Activated B cell treated with CpG ODN at 0.5 μM for 24 hours (primary cell): ENCODE measurements around the gene KCTD7. TPM values are rescaled to one million over a fixed set of nuclear protein-coding genes. Genes with fewer than 3 reads are reported as not detected.

ENCODE experiments used
- ATAC-seq: fragments of 200-7000 bp; cut with Tn5 transposase; one replicate; pipeline ENCODE4 v1.10.0; 2021; ENCODE audit warnings: low read depth, mild to moderate bottlenecking, moderate library complexity
- CTCF ChIA-PET: fragments of 350-600 bp; sonication (Branson Sonifier 250); formaldehyde crosslinking; loops from one replicate; lab custom pipeline; 2021; ENCODE audit warnings: antibody characterized with exemption; lab: Charles Lee
- POLR2A ChIA-PET: fragments of 350-600 bp; sonication (Branson Sonifier 250); formaldehyde crosslinking; loops from one replicate; lab custom pipeline; 2021; ENCODE audit warnings: antibody characterized with exemption; lab: Charles Lee
- DNase-seq: peaks from one replicate; pipeline ENCODE4 v3.0.0; 2022
- H3K27ac Mint-ChIP-seq: one replicate; pipeline ENCODE4 v1.8.0; 2020; ENCODE audit warnings: mixed read lengths
- H3K27me3 Mint-ChIP-seq: one replicate; pipeline ENCODE4 v1.8.0; 2021; ENCODE audit warnings: mixed read lengths
- H3K36me3 Mint-ChIP-seq: one replicate; pipeline ENCODE4 v1.8.0; 2021; ENCODE audit warnings: low read depth, mixed read lengths
- H3K4me1 Mint-ChIP-seq: one replicate; pipeline ENCODE4 v1.8.0; 2021; ENCODE audit warnings: mixed read lengths
- H3K4me3 Mint-ChIP-seq: one replicate; pipeline ENCODE4 v1.8.0; 2020; ENCODE audit warnings: mild to moderate bottlenecking, mixed read lengths
- H3K9me3 Mint-ChIP-seq: one replicate; pipeline ENCODE4 v1.8.0; 2020; ENCODE audit warnings: mixed read lengths
- intact Hi-C: fragments of 100-400 bp; cut with micrococcal nuclease; formaldehyde crosslinking; loops from one replicate; pipeline ENCODE4 v1.15.1; 2024
- total RNA-seq: library from RNA; stranded (reverse); gene quantifications from 2 replicates; pipeline ENCODE4 v1.2.3, GENCODE V29; 2022
- TF ChIP-seq, protein P1 (sequence below): fragments of 200-600 bp; IDR thresholded peaks from one replicate; pipeline ENCODE4 v1.8.0; 2022; ENCODE audit warnings: antibody characterized with exemption, mild to moderate bottlenecking

Gene KCTD7
- total RNA-seq, 1 donor from 2014 or later = 13.2 TPM

DNA sequence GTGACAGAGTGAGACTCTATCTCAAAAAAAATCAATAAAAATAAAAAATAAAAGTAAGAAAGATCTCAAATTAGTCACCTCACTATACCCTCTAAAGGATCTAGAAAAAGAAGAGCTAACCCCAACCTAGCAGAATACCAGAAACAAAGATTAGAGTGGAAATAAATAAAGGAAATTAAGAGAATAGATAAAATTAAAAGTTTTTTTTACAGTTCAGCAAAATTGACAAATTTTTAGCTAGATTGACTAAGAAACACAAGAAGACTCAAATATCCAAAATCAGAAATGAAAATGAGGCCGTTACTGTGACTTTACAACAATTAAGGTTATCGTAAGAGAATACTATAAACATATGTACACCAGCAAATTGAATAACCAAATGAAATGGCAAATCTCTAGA is 29.1 kb downstream of the KCTD7 start:
- H3K27ac Mint-ChIP-seq = no peak overlapping the region
- no peaks in the 10 kb centered on the region for H3K27me3 Mint-ChIP-seq
- peaks cover 12% of the 10 kb centered on the region for H3K36me3 Mint-ChIP-seq
- no peaks in the 10 kb centered on the region for H3K9me3 Mint-ChIP-seq
- TF ChIP-seq, protein P1, sequence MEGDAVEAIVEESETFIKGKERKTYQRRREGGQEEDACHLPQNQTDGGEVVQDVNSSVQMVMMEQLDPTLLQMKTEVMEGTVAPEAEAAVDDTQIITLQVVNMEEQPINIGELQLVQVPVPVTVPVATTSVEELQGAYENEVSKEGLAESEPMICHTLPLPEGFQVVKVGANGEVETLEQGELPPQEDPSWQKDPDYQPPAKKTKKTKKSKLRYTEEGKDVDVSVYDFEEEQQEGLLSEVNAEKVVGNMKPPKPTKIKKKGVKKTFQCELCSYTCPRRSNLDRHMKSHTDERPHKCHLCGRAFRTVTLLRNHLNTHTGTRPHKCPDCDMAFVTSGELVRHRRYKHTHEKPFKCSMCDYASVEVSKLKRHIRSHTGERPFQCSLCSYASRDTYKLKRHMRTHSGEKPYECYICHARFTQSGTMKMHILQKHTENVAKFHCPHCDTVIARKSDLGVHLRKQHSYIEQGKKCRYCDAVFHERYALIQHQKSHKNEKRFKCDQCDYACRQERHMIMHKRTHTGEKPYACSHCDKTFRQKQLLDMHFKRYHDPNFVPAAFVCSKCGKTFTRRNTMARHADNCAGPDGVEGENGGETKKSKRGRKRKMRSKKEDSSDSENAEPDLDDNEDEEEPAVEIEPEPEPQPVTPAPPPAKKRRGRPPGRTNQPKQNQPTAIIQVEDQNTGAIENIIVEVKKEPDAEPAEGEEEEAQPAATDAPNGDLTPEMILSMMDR = no peak
- ATAC-seq = no peak
- no peak for DNase-seq
- ChIA-PET CTCF (no interaction called here), POLR2A (interaction anchor here (0.5 kb wide), 1 partner anchor 582 kb away, joined by 3 read pairs; the partner anchor contains the start of gene ASL)
- peaks cover 25% of the 10 kb centered on the region for H3K4me1 Mint-ChIP-seq
- no peak overlapping the region for H3K4me3 Mint-ChIP-seq
- intact Hi-C loops = no loop called here

- intact Hi-C loops = no loop called here
- CTCF ChIA-PET = no interaction called here
These were observed 34.1 kb downstream of the KCTD7 start for GRCh38 chr7:66662646-66663264.

DNA sequence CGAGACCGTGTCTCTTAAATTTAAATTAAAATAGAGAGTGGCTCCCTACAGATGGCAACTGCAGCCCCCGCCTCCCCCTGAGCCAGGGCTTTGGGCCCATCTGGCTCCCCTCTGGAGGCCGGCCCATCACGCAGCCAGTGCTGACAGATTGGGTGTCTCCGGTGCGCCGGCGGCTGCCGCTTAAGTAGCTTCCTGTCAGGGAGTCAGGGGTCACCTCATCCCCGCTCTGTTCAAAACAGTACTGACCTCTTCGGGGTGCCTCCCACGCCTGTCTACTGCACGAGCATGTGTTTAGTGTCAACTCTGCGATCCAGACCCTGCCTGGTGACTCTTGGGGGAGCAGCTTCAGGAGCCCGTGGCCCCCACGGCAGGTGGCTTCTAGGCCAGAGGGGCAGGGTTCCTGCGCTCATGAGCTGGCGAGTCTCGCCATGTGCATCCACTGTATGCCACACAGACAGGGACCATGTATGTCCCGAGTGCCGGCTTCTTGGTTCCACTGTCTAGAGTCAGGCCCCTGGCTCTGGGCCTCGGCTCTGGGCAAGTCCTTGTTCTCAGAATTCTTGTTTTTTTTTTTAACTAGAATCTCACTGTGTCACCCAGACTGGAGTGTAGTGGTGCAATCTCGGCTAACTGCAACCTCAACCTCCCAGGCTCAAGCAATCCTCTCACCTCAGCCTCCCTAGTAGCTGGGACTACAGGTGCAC is 36.1 kb downstream of the KCTD7 start:
- TF ChIP-seq, protein P1 = no peak
- H3K4me1 Mint-ChIP-seq = no peaks in the 10 kb centered on the region
- no peak overlapping the region for H3K4me3 Mint-ChIP-seq
- H3K27ac Mint-ChIP-seq = no peak overlapping the region
- CTCF ChIA-PET = no interaction called here
- intact Hi-C loops = no loop called here
- no peaks in the 10 kb centered on the region for H3K27me3 Mint-ChIP-seq
- ATAC-seq = no peak
- no peaks in the 10 kb centered on the region for H3K9me3 Mint-ChIP-seq
- H3K36me3 Mint-ChIP-seq = peaks cover 2% of the 10 kb centered on the region
- POLR2A ChIA-PET = no interaction called here
- DNase-seq = no peak

More at GRCh38 chr7:66662646-66663264, 34.1 kb downstream of the KCTD7 start:
- Mint-ChIP-seq H3K9me3 (no peaks in the 10 kb centered on the region), H3K4me1 (no peaks in the 10 kb centered on the region), H3K4me3 (no peak overlapping the region), H3K27me3 (no peaks in the 10 kb centered on the region), H3K27ac (no peak overlapping the region), H3K36me3 (no peaks in the 10 kb centered on the region)
- ATAC-seq = no peak
- no peak for DNase-seq
- POLR2A ChIA-PET = no interaction called here
- TF ChIP-seq, protein P1 = no peak

DNA sequence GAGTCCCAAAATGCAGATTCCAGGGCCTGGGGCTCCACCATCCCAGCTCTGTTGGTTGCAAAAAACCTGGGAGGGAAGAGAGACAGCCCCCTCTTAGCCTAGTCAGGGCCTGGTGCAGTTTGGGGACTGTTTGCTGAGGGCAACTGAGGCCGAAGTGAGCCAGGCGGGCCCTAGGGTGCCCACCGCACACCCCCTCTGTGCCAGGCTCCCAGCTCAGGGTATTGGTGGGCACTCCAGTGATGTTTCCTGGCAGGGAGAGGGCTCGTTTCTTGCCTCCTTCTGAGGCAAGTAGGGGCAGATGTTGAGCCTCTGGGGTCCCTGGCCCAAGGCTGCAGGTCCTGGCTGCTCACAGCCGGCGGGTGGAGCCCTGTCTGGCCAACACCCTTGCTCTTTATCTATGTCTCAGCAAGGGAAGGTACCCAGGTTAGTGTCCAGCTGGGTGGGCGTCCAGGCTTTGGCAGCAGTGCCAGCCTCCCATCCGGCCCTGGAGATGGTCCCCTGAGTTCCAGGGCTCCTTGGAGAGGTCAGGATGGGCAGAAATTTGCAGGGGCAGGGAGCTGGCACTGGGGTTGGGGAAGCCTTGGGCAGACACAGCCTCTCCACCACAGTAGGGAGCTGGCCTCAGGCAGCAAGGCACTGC is 37.8 kb downstream of the KCTD7 start:
- ChIA-PET POLR2A (no interaction called here), CTCF (no interaction called here)
- no peak for DNase-seq
- ATAC-seq = no peak
- no peak overlapping the region for H3K4me3 Mint-ChIP-seq
- peaks cover 4% of the 10 kb centered on the region for H3K36me3 Mint-ChIP-seq
- H3K27ac Mint-ChIP-seq = no peak overlapping the region
- TF ChIP-seq, protein P1 = no peak
- H3K27me3 Mint-ChIP-seq = no peaks in the 10 kb centered on the region
- H3K4me1 Mint-ChIP-seq = no peaks in the 10 kb centered on the region
- intact Hi-C loops = no loop called here
- H3K9me3 Mint-ChIP-seq = no peaks in the 10 kb centered on the region
